ENCODE results near the gene INPP5D.
"Not testable (repeated sequence)": the region's sequence is repeated elsewhere in the genome, so short reads cannot be mapped to it uniquely, and the experiment has no call there.

The INPP5D gene

GRCh38 chr2:233059797-233060500 is at the start of gene INPP5D:
TSS of gene INPP5D (plus strand) at chr2:233060342. CDS start at chr2:233060479, 137 bp downstream.
- peak; percentile 77 for DNase-seq

- no peak for DNase-seq
Measured at GRCh38 chr2:233010569-233011267, 49.4 kb upstream of the INPP5D start.

DNA sequence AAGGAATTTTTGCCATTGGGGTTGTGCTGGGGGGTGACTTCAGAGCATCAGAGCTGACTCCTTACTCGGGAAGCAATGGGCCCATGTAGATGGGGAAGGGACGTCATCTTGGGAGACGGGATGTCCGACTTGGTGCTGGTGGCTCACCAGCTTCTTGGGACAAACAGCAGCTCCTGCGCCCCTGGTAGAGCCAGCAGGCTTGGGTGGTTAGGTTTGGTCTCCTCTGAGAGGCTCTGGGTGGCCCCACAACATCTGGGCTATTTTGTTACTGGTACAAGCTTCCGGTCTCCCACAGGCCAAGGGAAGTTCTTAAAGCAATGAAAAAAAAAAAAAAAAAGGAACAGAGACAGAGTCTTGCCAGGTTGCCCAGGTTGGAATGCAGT is 48.9 kb upstream of the INPP5D start:
- DNase-seq, result no peak

GRCh38 chr2:233011702-233012131 is 48.4 kb upstream of the INPP5D start:
- no peak for DNase-seq

DNA sequence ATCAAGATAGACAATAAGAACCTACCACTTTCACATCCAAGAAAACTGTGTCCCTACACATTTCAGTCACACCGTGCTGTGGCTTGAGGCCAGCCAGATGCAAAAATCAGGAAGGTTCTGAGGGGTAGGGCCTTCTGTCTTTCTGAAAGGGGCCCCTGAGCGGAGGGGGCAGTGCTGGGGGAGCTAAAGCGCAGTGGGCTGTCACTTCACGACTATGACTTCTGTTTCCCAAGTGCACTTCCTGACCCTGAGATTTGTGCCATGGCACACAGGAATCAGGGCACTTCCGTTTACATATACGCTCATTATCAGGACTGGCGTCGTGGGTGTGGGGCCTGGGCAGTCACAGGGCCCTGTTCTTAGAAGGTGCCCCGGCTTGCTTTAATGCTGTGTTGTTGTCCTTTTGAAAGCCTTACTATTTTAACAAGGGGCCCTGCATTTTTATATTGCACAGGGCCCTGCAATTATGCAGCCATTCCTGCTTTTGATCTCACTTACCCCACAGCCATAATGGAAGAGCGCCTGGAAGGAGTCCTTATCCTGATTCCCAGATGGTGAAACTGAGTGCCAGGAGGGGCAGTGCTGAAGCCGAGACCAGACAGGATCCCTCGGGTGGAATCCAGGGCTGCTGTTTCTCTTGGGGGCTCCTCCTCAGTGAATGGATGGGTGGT is 47.7 kb upstream of the INPP5D start:
- DNase-seq, result no peak

- no peak for DNase-seq
Measured at GRCh38 chr2:233013027-233013461, 47.1 kb upstream of the INPP5D start, which contains the start of gene NGEF. TSS of gene NGEF (minus strand) at chr2:233013256. CDS start at chr2:232974890, 38,366 bp downstream.

DNA sequence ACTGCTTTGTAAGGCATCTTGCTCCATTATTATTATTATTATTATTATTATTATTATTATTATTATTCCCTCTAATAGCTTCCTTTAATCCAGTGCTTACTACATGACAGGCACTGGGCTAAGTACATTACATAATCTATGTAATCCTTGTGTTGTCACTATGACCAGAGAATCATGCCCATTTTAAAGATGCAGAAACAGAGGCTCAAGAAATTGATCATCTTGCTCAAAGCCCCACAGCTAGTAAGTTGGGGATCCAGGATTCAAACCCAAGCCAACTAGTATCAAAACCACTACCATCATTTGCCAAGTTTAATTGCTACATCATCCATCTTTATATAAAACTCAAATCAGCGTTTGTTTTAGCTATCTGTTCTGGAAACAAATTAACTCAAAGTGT is 46.5 kb upstream of the INPP5D start:
- no peak for DNase-seq

- no peak for DNase-seq
Measured at GRCh38 chr2:233015019-233015645, 45.0 kb upstream of the INPP5D start.

DNA sequence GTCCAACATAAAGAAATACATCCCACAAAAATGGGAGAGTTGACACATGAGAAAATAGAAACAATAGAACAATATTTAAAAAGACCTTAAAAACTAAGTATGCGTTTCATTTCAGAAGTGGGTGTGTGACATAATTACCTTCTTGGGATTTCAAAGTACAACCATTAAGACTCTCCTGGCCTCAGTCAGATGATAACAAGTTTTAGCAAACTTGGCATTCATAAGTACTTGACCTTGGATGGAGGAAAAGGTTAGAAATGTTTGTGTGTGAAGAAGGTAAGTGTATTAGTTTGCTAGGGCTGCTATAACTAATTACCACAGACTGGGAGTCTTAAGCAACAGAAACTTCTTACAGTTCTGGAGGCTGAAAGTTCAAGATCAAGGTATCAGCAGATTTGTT is 42.2 kb upstream of the INPP5D start:
- no peak for DNase-seq

DNA sequence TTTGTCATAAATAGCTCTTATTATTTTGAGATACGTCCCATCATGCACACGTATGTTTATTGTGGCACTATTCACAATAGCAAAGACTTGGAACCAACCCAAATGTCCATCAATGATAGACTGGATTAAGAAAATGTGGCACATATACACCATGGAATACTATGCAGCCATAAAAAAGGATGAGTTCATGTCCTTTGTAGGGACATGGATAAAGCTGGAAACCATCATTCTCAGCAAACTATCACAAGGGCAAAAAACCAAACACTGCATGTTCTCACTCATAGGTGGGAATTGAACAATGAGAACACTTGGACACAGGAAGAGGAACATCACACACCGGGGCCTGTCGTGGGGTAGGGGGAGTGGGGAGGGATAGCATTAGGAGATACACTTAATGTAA is 40.5 kb upstream of the INPP5D start:
- not testable (repeated sequence) for DNase-seq

DNA sequence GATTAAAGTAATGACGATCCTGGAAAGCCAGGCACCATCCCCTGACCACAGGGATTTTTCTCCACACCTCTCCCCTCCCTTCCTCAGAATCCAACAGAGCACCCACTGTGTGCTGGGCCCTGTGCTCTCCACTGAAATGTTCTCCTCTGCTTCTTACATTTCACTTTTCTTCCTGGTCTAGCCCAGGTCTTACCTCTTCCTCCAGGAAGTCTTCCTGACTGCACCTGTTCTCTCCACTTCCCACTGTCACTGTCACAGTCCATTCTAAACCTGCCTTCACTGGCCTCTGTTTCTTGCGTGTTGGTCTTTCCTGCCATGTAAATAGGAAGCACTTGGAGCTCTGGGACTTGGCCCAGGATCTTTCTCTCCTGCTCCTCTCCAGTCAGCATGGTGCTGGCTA is 39.7 kb upstream of the INPP5D start:
- DNase-seq, result no peak

GRCh38 chr2:233021771-233022170 is 38.4 kb upstream of the INPP5D start:
- no peak for DNase-seq

- no peak for DNase-seq
Measured at GRCh38 chr2:233022561-233022960, 37.6 kb upstream of the INPP5D start.

DNA sequence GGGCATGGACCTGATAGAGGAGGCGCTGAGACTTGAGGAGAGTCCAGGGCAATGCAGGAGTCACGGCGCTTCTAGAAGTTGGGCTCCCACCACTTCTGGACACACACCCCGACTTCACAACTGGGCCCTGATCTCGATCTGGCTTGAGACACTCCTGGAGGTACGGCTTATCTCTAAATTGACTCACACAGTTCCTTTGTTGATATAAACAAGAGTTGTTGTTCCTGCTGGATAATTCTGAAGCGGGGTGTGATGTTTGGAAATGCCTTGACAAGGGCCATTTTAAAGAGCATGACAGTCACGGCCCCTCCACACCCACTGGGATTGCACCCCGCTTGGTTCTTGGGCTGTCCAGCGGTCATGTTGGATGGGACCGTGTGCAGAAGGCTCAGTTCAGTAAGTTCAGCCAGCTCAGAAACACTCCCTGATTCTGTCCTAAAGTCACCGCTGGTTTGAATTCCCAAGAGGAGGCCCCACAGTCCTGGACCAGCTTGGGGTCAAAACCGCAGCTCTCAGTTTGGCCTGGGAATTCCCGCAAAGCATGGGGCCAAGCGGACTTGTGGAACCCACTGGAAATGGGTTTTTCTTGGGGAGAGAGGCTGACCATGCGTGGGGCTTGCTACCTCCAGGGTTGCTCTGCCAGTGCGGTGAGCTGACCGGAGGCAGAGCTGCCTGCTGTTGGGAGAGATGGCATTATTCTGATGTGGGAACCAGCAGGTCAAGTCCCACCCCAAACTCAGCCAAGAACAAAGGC is 37.0 kb upstream of the INPP5D start:
- no peak for DNase-seq

GRCh38 chr2:233023761-233024410 is 36.3 kb upstream of the INPP5D start:
- no peak for DNase-seq

- DNase-seq, result no peak
Measured at GRCh38 chr2:233025706-233026105, 34.4 kb upstream of the INPP5D start.

GRCh38 chr2:233026198-233026813 is 33.8 kb upstream of the INPP5D start:
- no peak for DNase-seq

DNA sequence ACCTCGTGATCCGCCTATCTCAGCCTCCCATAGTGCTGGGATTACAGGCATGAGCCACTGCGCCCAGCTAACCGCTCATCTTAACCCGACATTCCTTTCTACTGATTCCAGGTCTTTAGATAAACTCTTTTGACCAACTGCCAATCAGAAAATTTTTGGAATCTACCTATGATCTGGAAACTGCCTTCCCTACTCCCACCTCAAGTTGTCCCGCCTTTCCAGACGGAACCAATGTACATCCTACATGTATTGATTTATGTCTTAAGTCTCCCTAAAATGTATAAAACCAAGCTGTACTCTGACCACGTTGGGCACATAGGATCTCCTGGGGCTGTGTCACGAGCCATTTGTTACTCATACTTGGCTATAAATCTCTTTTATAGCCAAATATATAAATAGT is 30.8 kb upstream of the INPP5D start:
- DNase-seq, result no peak

GRCh38 chr2:233031556-233032500 is 28.3 kb upstream of the INPP5D start:
- no peak for DNase-seq

GRCh38 chr2:233032551-233033320 is 27.4 kb upstream of the INPP5D start, which contains the start of gene NEU2:
TSS of gene NEU2 (plus strand) at chr2:233032672. CDS start at chr2:233032672, 0 bp downstream.
- DNase-seq, result no peak
